Occipital lobe (tissue), 2 donors: ENCODE data around the gene RESF1. TPM values are rescaled to one million over a fixed set of nuclear protein-coding genes. Genes with fewer than 3 reads are reported as not detected.

Experiments used
- DNase-seq: peaks from one replicate; lab custom pipeline; 2025; lab: John Stamatoyannopoulos, UW
- total RNA-seq: library from RNA; depleted of rRNA; stranded (reverse); fragments of >200 nt; gene quantifications from one replicate; pipeline ENCODE4 v1.2.3, GENCODE V29; 2014

Gene RESF1
- total RNA-seq, 1 donor from 2014 or later, result 61.0 TPM

DNA sequence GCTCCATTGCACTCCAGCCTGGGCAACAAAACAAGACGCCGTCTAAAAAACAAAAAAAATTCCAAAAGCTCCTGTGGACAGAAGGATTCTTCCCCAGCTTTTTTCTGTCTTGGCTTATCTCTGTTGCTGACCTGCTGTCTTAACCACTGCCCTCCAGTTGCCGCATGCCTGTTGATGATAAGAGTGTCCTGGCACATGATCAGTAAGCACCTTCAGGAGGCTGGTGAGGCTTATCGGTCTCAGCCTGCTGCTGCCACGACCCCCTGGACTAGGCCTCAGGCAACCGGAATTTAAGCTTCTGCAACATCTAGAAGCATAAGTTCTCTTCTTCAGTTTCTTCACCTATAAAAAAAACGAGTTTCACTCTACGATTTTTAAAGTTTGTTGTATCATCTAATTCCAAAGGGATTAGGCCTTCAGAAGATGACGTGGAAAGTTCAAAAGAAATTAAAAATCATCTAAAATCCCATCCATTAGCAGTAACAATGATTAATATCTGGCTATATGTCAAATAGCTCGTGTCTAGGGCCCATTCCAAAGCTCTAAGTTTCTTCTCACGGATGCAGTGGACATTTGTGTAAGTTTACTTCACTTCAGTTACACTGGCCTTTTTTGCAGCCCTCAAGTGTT, 46.4 kb downstream of the RESF1 start:
- DNase-seq, result no peak

Other genes starting within 250 kb of the RESF1 start
- 94.1 TPM for gene AMN1, start 230.4 kb upstream of the RESF1 start, total RNA-seq
- gene BICD1, start 147.4 kb downstream of the RESF1 start, total RNA-seq, result 52.1 TPM